Neural progenitor cell (in vitro differentiated cells): ENCODE data around the gene XG. TPM values are rescaled to one million over a fixed set of nuclear protein-coding genes. Genes with fewer than 3 reads are reported as not detected.
A peak's percentile ranks its signal among the peaks of the same experiment; 100 is the strongest.

Experiments used
- DNase-seq: peaks from one replicate; pipeline ENCODE4 v3.0.0-alpha.2; 2016; ENCODE audit warnings: low spot score
- H2AFZ ChIP-seq: fragments of 200-600 bp; sonication (generic); replicated peaks from 2 replicates; pipeline ENCODE4 v1.6.1; 2016; ENCODE audit warnings: antibody characterized with exemption
- H3F3A ChIP-seq: fragments of 200-600 bp; sonication (generic); 2 replicates; pipeline ENCODE4 v1.6.1; 2016; ENCODE audit warnings: antibody characterized with exemption, low read depth
- H3K27ac ChIP-seq: fragments of 200-600 bp; sonication (generic); 2 replicates; pipeline ENCODE4 v1.5.1; 2016; ENCODE audit warnings: mild to moderate bottlenecking
- H3K27me3 ChIP-seq: fragments of 200-600 bp; sonication (generic); 2 replicates; pipeline ENCODE4 v1.6.1; 2016; ENCODE audit warnings: mild to moderate bottlenecking, moderate library complexity
- H3K36me3 ChIP-seq: fragments of 200-600 bp; sonication (generic); 2 replicates; pipeline ENCODE4 v1.5.1; 2016
- H3K4me1 ChIP-seq: fragments of 200-600 bp; sonication (generic); 2 replicates; pipeline ENCODE4 v1.6.1; 2016; ENCODE audit warnings: mixed run types
- H3K4me2 ChIP-seq: fragments of 200-600 bp; sonication (generic); 2 replicates; pipeline ENCODE4 v1.6.1; 2016
- H3K4me3 ChIP-seq: fragments of 200-600 bp; sonication (generic); 2 replicates; pipeline ENCODE4 v1.5.1; 2016
- H3K79me2 ChIP-seq: fragments of 200-600 bp; sonication (generic); 2 replicates; pipeline ENCODE4 v1.6.1; 2016; ENCODE audit warnings: low read depth
- H3K9ac ChIP-seq: fragments of 200-600 bp; sonication (generic); 2 replicates; pipeline ENCODE4 v1.6.1; 2016
- H3K9me3 ChIP-seq: fragments of 200-600 bp; sonication (generic); 2 replicates; pipeline ENCODE4 v1.5.1; 2016; ENCODE audit warnings: low read depth
- H4K20me1 ChIP-seq: fragments of 200-600 bp; sonication (generic); 2 replicates; pipeline ENCODE4 v1.6.1; 2016; ENCODE audit warnings: low read depth
- H3K27ac Mint-ChIP-seq: 3 replicates; pipeline ENCODE4 v1.8.0; 2021; ENCODE audit warnings: mixed read lengths
- H3K27me3 Mint-ChIP-seq: 2 replicates; pipeline ENCODE4 v1.8.0; 2022; ENCODE audit warnings: low read depth, mild to moderate bottlenecking, inconsistent platforms, moderate library complexity, mixed read lengths; ENCODE audit not compliant: insufficient read depth
- H3K36me3 Mint-ChIP-seq: 3 replicates; pipeline ENCODE4 v1.8.0; 2021; ENCODE audit warnings: mixed read lengths
- H3K4me1 Mint-ChIP-seq: 3 replicates; pipeline ENCODE4 v1.8.0; 2021; ENCODE audit warnings: mixed read lengths
- H3K4me3 Mint-ChIP-seq: 3 replicates; pipeline ENCODE4 v1.8.0; 2021; ENCODE audit warnings: mild to moderate bottlenecking, moderate library complexity, mixed read lengths
- H3K9me3 Mint-ChIP-seq: 3 replicates; pipeline ENCODE4 v1.8.0; 2020; ENCODE audit warnings: mixed read lengths
- CTCF ChIP-seq: fragments of 200-600 bp; sonication (generic); IDR thresholded peaks from 2 replicates; pipeline ENCODE4 v1.5.1; 2017; ENCODE audit warnings: antibody characterized with exemption, mild to moderate bottlenecking
- EZH2 ChIP-seq: fragments of 200-600 bp; sonication (generic); IDR thresholded peaks from 2 replicates; pipeline ENCODE4 v1.6.1; 2017; ENCODE audit warnings: antibody characterized with exemption, mild to moderate bottlenecking, moderate library complexity
- EZH2phosphoT487 ChIP-seq: fragments of 200-600 bp; sonication (generic); IDR thresholded peaks from 2 replicates; pipeline ENCODE4 v1.6.1; 2017; ENCODE audit warnings: antibody characterized with exemption
- total RNA-seq: library from RNA; depleted of rRNA; stranded (reverse); fragments of >200 nt; gene quantifications from 2 replicates; pipeline ENCODE4 v1.2.3, GENCODE V29; 2015; ENCODE audit warnings: low replicate concordance

The XG gene
- total RNA-seq, 1 donor from 2014 or later = not detected

DNA sequence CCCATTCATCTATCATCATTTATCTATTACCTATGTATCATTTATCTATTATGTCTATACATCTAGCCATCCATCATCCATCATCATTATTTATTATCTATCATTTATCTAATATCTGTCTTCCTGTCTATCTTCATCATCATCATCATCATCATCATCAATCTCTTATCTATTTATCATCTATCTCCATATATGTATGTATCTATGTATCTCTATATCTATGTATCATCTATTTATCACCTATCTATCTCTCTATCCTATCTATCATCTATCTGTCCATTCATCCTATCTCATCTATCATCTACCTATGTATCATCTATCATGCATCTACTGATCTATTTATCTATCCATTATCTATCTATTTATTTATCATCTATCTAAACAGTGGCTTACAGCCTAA, 73.0 kb downstream of the XG start:
- H3K4me3 ChIP-seq = no peak overlapping the region
- no peak overlapping the region for H3K27ac ChIP-seq
- no peaks in the 10 kb centered on the region for H3K36me3 ChIP-seq
- no peaks in the 10 kb centered on the region for H3K9me3 ChIP-seq
- peaks cover 5% of the 10 kb centered on the region for H3K4me1 ChIP-seq
- peaks cover 4% of the 10 kb centered on the region for H3K27me3 ChIP-seq
- H3F3A ChIP-seq = peaks cover 27% of the 10 kb centered on the region
- Mint-ChIP-seq H3K36me3 (no peaks in the 10 kb centered on the region), H3K4me3 (no peak overlapping the region), H3K9me3 (no peaks in the 10 kb centered on the region), H3K4me1 (no peaks in the 10 kb centered on the region), H3K27ac (no peak overlapping the region), H3K27me3 (peaks cover 2% of the 10 kb centered on the region)
- H3K4me2 ChIP-seq = no peak overlapping the region
- peaks cover 9% of the 10 kb centered on the region for H3K79me2 ChIP-seq
- DNase-seq = no peak
- H4K20me1 ChIP-seq = no peaks in the 10 kb centered on the region
- no peak overlapping the region for H2AFZ ChIP-seq
- no peak overlapping the region for H3K9ac ChIP-seq
- no peak for TF ChIP-seq EZH2phosphoT487
- TF ChIP-seq EZH2 = no peak
- TF ChIP-seq CTCF = no peak

DNA sequence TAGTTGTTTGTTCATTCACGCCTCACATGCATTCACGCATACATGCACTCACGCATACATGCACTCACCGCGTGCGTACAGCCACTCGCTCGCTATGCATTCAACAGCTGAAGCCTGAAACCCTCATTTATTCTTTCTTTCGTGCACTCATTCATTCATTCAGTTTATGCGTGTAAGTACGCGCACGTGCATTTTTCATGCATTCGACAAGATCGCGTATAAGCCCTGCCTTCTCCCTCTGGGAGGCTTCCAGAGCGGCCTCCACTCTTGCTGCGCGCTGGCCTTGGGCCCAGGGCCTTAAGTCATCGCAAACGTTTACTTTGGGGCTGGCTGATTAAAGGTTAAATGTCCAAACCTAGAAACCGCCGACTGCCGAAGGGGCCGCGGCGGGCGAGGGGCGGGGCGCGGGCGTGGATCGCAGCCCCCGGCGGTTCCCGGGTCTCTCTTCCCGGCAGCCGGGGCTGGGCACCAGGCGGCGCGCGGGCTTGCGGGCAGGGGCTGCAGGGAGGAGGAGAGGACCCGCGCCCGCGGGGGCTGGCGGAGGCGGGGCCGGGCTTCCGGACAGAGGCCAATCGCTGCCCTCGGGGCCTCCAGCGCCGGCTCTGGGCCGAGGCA, 76.6 kb downstream of the XG start, which contains the start of gene GYG2:
TSS of gene GYG2 (plus strand) at position 587 of the 615 bp plus-strand sequence. CDS start 1,259 bp downstream, outside the sequence.
- Histone ChIP-seq H3K27me3 (peaks cover 4% of the 10 kb centered on the region), H3K36me3 (no peaks in the 10 kb centered on the region), H3K79me2 (peaks cover 39% of the 10 kb centered on the region), H3K4me2 (peak within 1 kb of the TSS; percentile 98), H4K20me1 (peaks cover 12% of the 10 kb centered on the region), H3K9me3 (no peaks in the 10 kb centered on the region), H3K9ac (no peak within 1 kb of the TSS), H3K27ac (no peak within 1 kb of the TSS), H2AFZ (peak within 1 kb of the TSS; percentile 17), H3K4me1 (peaks cover 16% of the 10 kb centered on the region), H3F3A (peaks cover 27% of the 10 kb centered on the region), H3K4me3 (peak within 1 kb of the TSS; percentile 81)
- peaks cover 22% of the 10 kb centered on the region for H3K36me3 Mint-ChIP-seq
- peak within 1 kb of the TSS; percentile 84 for H3K4me3 Mint-ChIP-seq
- peaks cover 8% of the 10 kb centered on the region for H3K9me3 Mint-ChIP-seq
- no peak within 1 kb of the TSS for H3K27ac Mint-ChIP-seq
- H3K4me1 Mint-ChIP-seq = peaks cover 11% of the 10 kb centered on the region
- peaks cover 2% of the 10 kb centered on the region for H3K27me3 Mint-ChIP-seq
- TF ChIP-seq EZH2 (no peak), CTCF (no peak), EZH2phosphoT487 (no peak)
- peak; percentile 92 for DNase-seq

DNA sequence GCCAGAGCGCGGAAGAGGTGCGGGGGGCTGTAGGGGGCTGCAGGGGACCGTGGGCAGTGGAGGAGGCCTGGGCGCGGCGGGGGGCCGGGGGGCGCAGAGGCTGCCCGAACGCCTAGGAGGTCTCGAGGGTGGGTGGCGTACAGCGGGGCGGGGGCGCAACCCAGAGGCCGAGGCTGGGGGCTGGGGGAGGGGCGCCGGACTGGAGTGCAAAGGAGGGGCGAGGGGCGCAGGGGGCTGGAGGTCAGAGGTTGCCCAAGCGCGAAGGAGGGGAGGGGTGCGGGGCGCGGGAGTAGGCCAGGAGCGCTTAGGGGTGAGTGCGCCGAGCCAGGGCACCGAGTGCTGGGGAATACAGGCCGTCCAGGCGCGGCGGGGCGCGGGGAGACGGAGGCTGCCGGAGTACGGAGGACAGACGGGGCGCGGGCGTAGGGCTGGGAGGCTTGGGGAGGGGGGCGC, 77.1 kb downstream of the XG start:
- H3K4me2 ChIP-seq = peak overlapping the region; percentile 98
- peak; percentile 86 for DNase-seq
- no peak overlapping the region for H3K9ac ChIP-seq
- peaks cover 16% of the 10 kb centered on the region for H3K4me1 ChIP-seq
- no peak for TF ChIP-seq EZH2phosphoT487
- TF ChIP-seq CTCF = no peak
- TF ChIP-seq EZH2 = no peak
- peak overlapping the region; percentile 17 for H2AFZ ChIP-seq
- Mint-ChIP-seq H3K36me3 (peaks cover 28% of the 10 kb centered on the region), H3K9me3 (peaks cover 8% of the 10 kb centered on the region), H3K4me1 (peaks cover 11% of the 10 kb centered on the region), H3K27me3 (peaks cover 2% of the 10 kb centered on the region), H3K27ac (no peak overlapping the region), H3K4me3 (peak overlapping the region; percentile 84)
- H3K27ac ChIP-seq = no peak overlapping the region
- peaks cover 4% of the 10 kb centered on the region for H3K27me3 ChIP-seq
- no peaks in the 10 kb centered on the region for H3K36me3 ChIP-seq
- H4K20me1 ChIP-seq = peaks cover 12% of the 10 kb centered on the region
- peaks cover 27% of the 10 kb centered on the region for H3F3A ChIP-seq
- H3K9me3 ChIP-seq = no peaks in the 10 kb centered on the region
- H3K79me2 ChIP-seq = peaks cover 44% of the 10 kb centered on the region
- peak overlapping the region; percentile 81 for H3K4me3 ChIP-seq
